GM12878 (cell line): ENCODE results near the gene SHISA2. TPM values are rescaled to one million over a fixed set of nuclear protein-coding genes. Genes with fewer than 3 reads are reported as not detected.

Experiments used
- ATAC-seq: fragments of 200-7000 bp; cut with Tn5 transposase; 3 replicates; pipeline ENCODE4 v1.9.1; 2020; ENCODE audit warnings: mild to moderate bottlenecking, moderate library complexity
- BruUV-seq: library from RNA; stranded (reverse); fragments of 400-500 nt; replicated peaks from 2 replicates; lab custom pipeline; 2021; lab: Mats Ljungman, UMichigan
- CTCF ChIA-PET: fragments of 300-600 bp; sonication (Branson Sonifier 250); formaldehyde crosslinking; extraction: SDS; loops from one replicate; lab custom pipeline; 2021; ENCODE audit warnings: inconsistent platforms; lab: Yijun Ruan, JAX
- POLR2A ChIA-PET: fragments of 350-600 bp; formaldehyde crosslinking; extraction: SDS; loops from one replicate; lab custom pipeline; 2021; ENCODE audit warnings: inconsistent platforms; lab: Charles Lee
- RAD21 ChIA-PET: fragments of 300-600 bp; sonication (Branson Sonifier 250); formaldehyde crosslinking; loops from one replicate; lab custom pipeline; 2023; ENCODE audit warnings: antibody characterized with exemption; ENCODE audit not compliant: unreplicated experiment; lab: Charles Lee
- SMC1A ChIA-PET: fragments of 300-600 bp; sonication (Branson Sonifier 250); formaldehyde crosslinking; loops from one replicate; lab custom pipeline; 2023; ENCODE audit not compliant: unreplicated experiment, uncharacterized antibody; lab: Charles Lee
- DNase-seq: peaks from one replicate; pipeline ENCODE4 v3.0.0-alpha.2; 2011; ENCODE audit warnings: low read depth, low spot score
- FAIRE-seq: peaks from 3 replicates; lab custom pipeline; 2011; peaks lifted over from hg19 to GRCh38; lab: Jason Lieb, UNC
- H2AFZ ChIP-seq: 2 replicates; pipeline ENCODE4 v1.6.0; 2011; ENCODE audit warnings: low read depth, low read length, control low read depth; ENCODE audit not compliant: control insufficient read depth
- H3K27ac ChIP-seq: 2 replicates; pipeline ENCODE4 v1.5.1; 2011; ENCODE audit warnings: control low read depth; ENCODE audit not compliant: control insufficient read depth, insufficient read depth
- H3K27me3 ChIP-seq, 2 experiments: replicated peaks in 1 of 2; 2 replicates each; pipeline versions ENCODE4 v1.6.0 to v1.6.1; 2011; ENCODE audit warnings: low read length in 1 of 2; ENCODE audit not compliant: control insufficient read depth in 2 of 2, insufficient read depth in 2 of 2
- H3K36me3 ChIP-seq, 2 experiments: 2 replicates each; pipeline ENCODE4 v1.5.1; 2011; ENCODE audit warnings: low read length in 1 of 2; ENCODE audit not compliant: control insufficient read depth in 2 of 2, insufficient read depth in 2 of 2
- H3K4me1 ChIP-seq: 2 replicates; pipeline ENCODE4 v1.6.1; 2011; ENCODE audit warnings: mild to moderate bottlenecking, low read length, moderate library complexity, mixed read lengths; ENCODE audit not compliant: control insufficient read depth, insufficient read depth
- H3K4me2 ChIP-seq: 2 replicates; pipeline ENCODE4 v1.6.0; 2011; ENCODE audit warnings: control low read depth; ENCODE audit not compliant: control insufficient read depth, insufficient read depth
- H3K4me3 ChIP-seq: fragments of 200-600 bp; sonication (generic); 2 replicates; pipeline ENCODE4 v1.5.1; 2016
- H3K79me2 ChIP-seq: 2 replicates; pipeline ENCODE4 v1.6.0; 2011; ENCODE audit warnings: low read length; ENCODE audit not compliant: control insufficient read depth, insufficient read depth
- H3K9ac ChIP-seq: 2 replicates; pipeline ENCODE4 v1.8.0; 2011; ENCODE audit warnings: low read length, control low read depth, mixed read lengths; ENCODE audit not compliant: control insufficient read depth, insufficient read depth
- H3K9me3 ChIP-seq: replicated peaks from 3 replicates; pipeline ENCODE4 v1.5.1; 2011; ENCODE audit warnings: mild to moderate bottlenecking, low read length; ENCODE audit not compliant: control insufficient read depth, insufficient read depth
- H4K20me1 ChIP-seq: 2 replicates; pipeline ENCODE4 v1.6.0; 2011; ENCODE audit not compliant: control insufficient read depth, insufficient read depth
- BRCA1 ChIP-seq: IDR thresholded peaks from 2 replicates; pipeline ENCODE4 v1.6.1; 2011; ENCODE audit warnings: low read depth, low read length, improper control_type of control experiment
- CHD1 ChIP-seq: IDR thresholded peaks from 2 replicates; pipeline ENCODE4 v1.6.1; 2012; ENCODE audit warnings: low read depth, low read length, improper control_type of control experiment
- MTA3 ChIP-seq: IDR thresholded peaks from 2 replicates; pipeline ENCODE4 v1.6.1; 2012; ENCODE audit warnings: low read length, inconsistent platforms, borderline replicate concordance
- NKRF ChIP-seq: fragments of 450-650 bp; conservative IDR thresholded peaks from 2 replicates; pipeline ENCODE4 v1.6.1; 2017; ENCODE audit warnings: mild to moderate bottlenecking, moderate library complexity
- RBBP5 ChIP-seq: fragments of 200-600 bp; sonication (generic); conservative IDR thresholded peaks from 2 replicates; pipeline ENCODE4 v1.6.1; 2016
- SIX5 ChIP-seq: IDR thresholded peaks from 2 replicates; pipeline ENCODE4 v1.6.1; 2011; ENCODE audit warnings: mild to moderate bottlenecking, low read depth, low read length, moderate library complexity; ENCODE audit not compliant: severe bottlenecking
- SKIL ChIP-seq: fragments of 450-650 bp; IDR thresholded peaks from 2 replicates; pipeline ENCODE4 v1.6.1; 2017; ENCODE audit warnings: mild to moderate bottlenecking, low read depth, inconsistent platforms; ENCODE audit not compliant: poor library complexity, severe bottlenecking
- SMAD1 ChIP-seq: fragments of 450-650 bp; IDR thresholded peaks from 2 replicates; pipeline ENCODE4 v1.6.1; 2018; ENCODE audit warnings: mild to moderate bottlenecking, low read depth; ENCODE audit not compliant: partially characterized antibody
- SREBF2 ChIP-seq: IDR thresholded peaks from 2 replicates; pipeline ENCODE4 v1.6.1; 2012; ENCODE audit warnings: mild to moderate bottlenecking, low read length
- TARDBP ChIP-seq: IDR thresholded peaks from 2 replicates; pipeline ENCODE4 v1.6.1; 2016; ENCODE audit warnings: borderline replicate concordance
- TCF12 ChIP-seq: IDR thresholded peaks from 2 replicates; pipeline ENCODE4 v1.6.1; 2011; ENCODE audit warnings: low read depth, mild to moderate bottlenecking, low read length
- TCF3 ChIP-seq: IDR thresholded peaks from 2 replicates; pipeline ENCODE4 v1.6.1; 2012; ENCODE audit warnings: low read depth, mild to moderate bottlenecking, low read length, borderline replicate concordance; ENCODE audit not compliant: insufficient read depth
- YY1 ChIP-seq: IDR thresholded peaks from 2 replicates; pipeline ENCODE4 v1.6.1; 2011; ENCODE audit warnings: low read depth, mild to moderate bottlenecking, low read length
- ZBTB11 ChIP-seq: fragments of 450-650 bp; formaldehyde crosslinking; IDR thresholded peaks from 2 replicates; pipeline ENCODE4 v1.5.0; 2022; ENCODE audit warnings: mild to moderate bottlenecking, missing genetic modification characterization
- ZNF207 ChIP-seq: fragments of 450-650 bp; IDR thresholded peaks from 2 replicates; pipeline ENCODE4 v1.6.1; 2014; ENCODE audit warnings: antibody characterized with exemption, mild to moderate bottlenecking, borderline replicate concordance
- ZNF217 ChIP-seq: fragments of 450-650 bp; IDR thresholded peaks from 2 replicates; pipeline ENCODE4 v1.6.1; 2017; ENCODE audit warnings: antibody characterized with exemption, mild to moderate bottlenecking
- WGBS: methylation state at CpG from one replicate; pipeline ENCODE4 v1.1.6; 2016; ENCODE audit warnings: low lambda C conversion rate; ENCODE audit not compliant: insufficient replicate concordance, insufficient coverage; ENCODE audit errors: missing lambda C conversion rate; 5-methylcytosine and 5-hydroxymethylcytosine counted together
- in situ Hi-C: fragments of 300-500 bp; cut with MboI; formaldehyde crosslinking; loops from 9 replicates; pipeline ENCODE4 v1.14.3; 2018; ENCODE audit warnings: mixed read lengths
- intact Hi-C: fragments of 100-400 bp; cut with micrococcal nuclease; formaldehyde crosslinking; loops from one replicate; pipeline ENCODE4 v1.14.2; 2022; ENCODE audit not compliant: unreplicated experiment
- polyA plus RNA-seq, 11 experiments: library from polyadenylated mRNA; depleted of rRNA in 4 of 11; unstranded in 6 of 11; stranded (reverse) in 5 of 11; fragments of >200 nt; fragmentation: Nextera tagmentation in 4 of 11; fragmentation: Illumina TruSeq in 1 of 11; extraction: Ambion mirVana in 4 of 11; extraction: Trizol in 1 of 11; gene quantifications; 1 replicate in 1 of 11; 2 replicates in 10 of 11; pipeline versions ENCODE4 v1.2.1 to v1.2.3, GENCODE V29; 2011 to 2016; ENCODE audit warnings: inconsistent platforms in 2 of 11, missing spikeins in 2 of 11, low read depth in 1 of 11
- total RNA-seq, 4 experiments: library from RNA; depleted of rRNA in 3 of 4; stranded (reverse); fragments of >200 nt in 3 of 4; fragmentation: Illumina TruSeq in 1 of 4; extraction: Trizol in 1 of 4; gene quantifications; 2 replicates each; pipeline versions ENCODE4 v1.2.1 to v1.2.3, GENCODE V29; 2013 to 2021

Gene SHISA2
- total and polyA plus RNA-seq, 10 of the 15 experiments (the other 5 are each of a cell fraction or from before 2014, with no cell fraction given), result 0.04 to 0.08 TPM; not detected in 8

- no peak for ATAC-seq
Observed at GRCh38 chr13:26017196-26017921, 34.5 kb downstream of the SHISA2 start.

More at GRCh38 chr13:26017196-26017921, 34.5 kb downstream of the SHISA2 start:
- in situ Hi-C loops, result no loop called here
- Histone ChIP-seq H3K4me1 (no peaks in the 10 kb centered on the region), H3K4me3 (no peak overlapping the region), H3K27ac (no peak overlapping the region), H3K9me3 (no peaks in the 10 kb centered on the region; the same call in 2 of the 3 replicates), H2AFZ (no peak overlapping the region), H3K79me2 (no peaks in the 10 kb centered on the region), H3K9ac (no peak overlapping the region)
- FAIRE-seq (no peak), DNase-seq (no peak)
- SMC1A ChIA-PET, result no interaction called here
- RAD21 ChIA-PET, result no interaction called here
- POLR2A ChIA-PET, result no interaction called here
- 0% methylated on average over 9 of the region's 9 CpGs for WGBS
- TF ChIP-seq YY1 (no peak), CHD1 (no peak), RBBP5 (no peak), TCF12 (no peak), BRCA1 (no peak), NKRF (no peak), ZNF217 (no peak), TARDBP (no peak), ZNF207 (no peak), ZBTB11 (CRISPR knock-in tag) (no peak), SMAD1 (no peak), SREBF2 (no peak), MTA3 (no peak), SIX5 (no peak), TCF3 (no peak), SKIL (no peak)
- TF ChIP-seq, all 136 proteins: peak for 0
- intact Hi-C loops, result no loop called here
- Histone ChIP-seq H3K36me3 (no peaks in the 10 kb centered on the region), H3K27me3 (no peaks in the 10 kb centered on the region; a peak in 2 of 4 replicates), H4K20me1 (no peaks in the 10 kb centered on the region), H3K4me2 (no peak overlapping the region)
- no TSS peak for BruUV-seq
- CTCF ChIA-PET, result no interaction called here
